Measurements from ENCODE around the gene MIS18BP1. TPM values are rescaled to one million over a fixed set of nuclear protein-coding genes. Genes with fewer than 3 reads are reported as not detected.

Gene MIS18BP1
- total and polyA plus RNA-seq, 4 donors: 19.4 to 36.9 (median 22.0) TPM

GRCh38 chr14:45212231-45212630, 40.8 kb downstream of the MIS18BP1 start:
- WGBS (ENCODE audit: insufficient coverage): no CpG with 5 or more reads among the region's 3 CpGs
- no peaks in the 10 kb centered on the region for H3K4me1 ChIP-seq (ENCODE audit: control insufficient read depth, insufficient read depth, low read length)
- H3K27ac ChIP-seq (ENCODE audit: low read depth, low read length): no peak overlapping the region
- no peak for DNase-seq (ENCODE audit: low read depth in 4 of 6, low spot score in 6 of 6)
- no peaks in the 10 kb centered on the region for H3K27me3 ChIP-seq (ENCODE audit: control insufficient read depth, insufficient read depth, low read length)
- peaks cover 6% of the 10 kb centered on the region for H3K36me3 ChIP-seq (ENCODE audit: control insufficient read depth, insufficient read depth, low read length)
- no peaks in the 10 kb centered on the region for H3K9me3 ChIP-seq (ENCODE audit: control insufficient read depth, insufficient read depth, low read length)
- no peak overlapping the region for H3K4me3 ChIP-seq (ENCODE audit: low read depth, low read length)

- H3K9me3 ChIP-seq (ENCODE audit: control insufficient read depth, insufficient read depth, low read length): no peaks in the 10 kb centered on the region
- no peak for DNase-seq (ENCODE audit: low read depth in 4 of 6, low spot score in 6 of 6)
- no peak overlapping the region for H3K4me3 ChIP-seq (ENCODE audit: low read depth, low read length)
- no peak overlapping the region for H3K27ac ChIP-seq (ENCODE audit: low read depth, low read length)
- peaks cover 4% of the 10 kb centered on the region for H3K36me3 ChIP-seq (ENCODE audit: control insufficient read depth, insufficient read depth, low read length)
- no peaks in the 10 kb centered on the region for H3K27me3 ChIP-seq (ENCODE audit: control insufficient read depth, insufficient read depth, low read length)
- WGBS (ENCODE audit: insufficient coverage): 100% methylated on average over 1 of the region's 1 CpG
- H3K4me1 ChIP-seq (ENCODE audit: control insufficient read depth, insufficient read depth, low read length): no peaks in the 10 kb centered on the region
Measured at GRCh38 chr14:45211295-45211694, 41.7 kb downstream of the MIS18BP1 start.

GRCh38 chr14:45210159-45210558, 42.8 kb downstream of the MIS18BP1 start:
- H3K27me3 ChIP-seq (ENCODE audit: control insufficient read depth, insufficient read depth, low read length): no peaks in the 10 kb centered on the region
- no peak overlapping the region for H3K27ac ChIP-seq (ENCODE audit: low read depth, low read length)
- H3K4me3 ChIP-seq (ENCODE audit: low read depth, low read length): no peak overlapping the region
- H3K4me1 ChIP-seq (ENCODE audit: control insufficient read depth, insufficient read depth, low read length): no peaks in the 10 kb centered on the region
- no peak for DNase-seq (ENCODE audit: low read depth in 4 of 6, low spot score in 6 of 6)
- no peaks in the 10 kb centered on the region for H3K36me3 ChIP-seq (ENCODE audit: control insufficient read depth, insufficient read depth, low read length)
- H3K9me3 ChIP-seq (ENCODE audit: control insufficient read depth, insufficient read depth, low read length): no peaks in the 10 kb centered on the region
- WGBS (ENCODE audit: insufficient coverage): no CpG with 5 or more reads among the region's 1 CpG

GRCh38 chr14:45204241-45204640, 48.8 kb downstream of the MIS18BP1 start:
- Histone ChIP-seq H3K4me3 (ENCODE audit: low read depth, low read length) (no peak overlapping the region), H3K4me1 (ENCODE audit: control insufficient read depth, insufficient read depth, low read length) (no peaks in the 10 kb centered on the region), H3K27ac (ENCODE audit: low read depth, low read length) (no peak overlapping the region), H3K36me3 (ENCODE audit: control insufficient read depth, insufficient read depth, low read length) (peaks cover 3% of the 10 kb centered on the region), H3K9me3 (ENCODE audit: control insufficient read depth, insufficient read depth, low read length) (no peaks in the 10 kb centered on the region), H3K27me3 (ENCODE audit: control insufficient read depth, insufficient read depth, low read length) (no peaks in the 10 kb centered on the region)
- DNase-seq (ENCODE audit: low read depth in 4 of 6, low spot score in 6 of 6): no peak

GRCh38 chr14:45201905-45202304, 51.1 kb downstream of the MIS18BP1 start:
- Histone ChIP-seq H3K27ac (ENCODE audit: low read depth, low read length) (no peak overlapping the region), H3K27me3 (ENCODE audit: control insufficient read depth, insufficient read depth, low read length) (no peaks in the 10 kb centered on the region), H3K4me1 (ENCODE audit: control insufficient read depth, insufficient read depth, low read length) (no peaks in the 10 kb centered on the region), H3K4me3 (ENCODE audit: low read depth, low read length) (no peak overlapping the region), H3K36me3 (ENCODE audit: control insufficient read depth, insufficient read depth, low read length) (peaks cover 3% of the 10 kb centered on the region), H3K9me3 (ENCODE audit: control insufficient read depth, insufficient read depth, low read length) (no peaks in the 10 kb centered on the region)
- peak in 2 of 6 donors; percentile 10 to 11 for DNase-seq (ENCODE audit: low read depth in 4 of 6, low spot score in 6 of 6)
- WGBS (ENCODE audit: insufficient coverage): no CpG with 5 or more reads among the region's 1 CpG

- Histone ChIP-seq H3K36me3 (ENCODE audit: control insufficient read depth, insufficient read depth, low read length) (peaks cover 3% of the 10 kb centered on the region), H3K4me3 (ENCODE audit: low read depth, low read length) (no peak overlapping the region), H3K9me3 (ENCODE audit: control insufficient read depth, insufficient read depth, low read length) (no peaks in the 10 kb centered on the region), H3K4me1 (ENCODE audit: control insufficient read depth, insufficient read depth, low read length) (no peaks in the 10 kb centered on the region), H3K27ac (ENCODE audit: low read depth, low read length) (no peak overlapping the region), H3K27me3 (ENCODE audit: control insufficient read depth, insufficient read depth, low read length) (no peaks in the 10 kb centered on the region)
- WGBS (ENCODE audit: insufficient coverage): no CpG with 5 or more reads among the region's 1 CpG
- DNase-seq (ENCODE audit: low read depth in 4 of 6, low spot score in 6 of 6): no peak
Measured at GRCh38 chr14:45199230-45199629, 53.8 kb downstream of the MIS18BP1 start.

GRCh38 chr14:45198551-45198950, 54.5 kb downstream of the MIS18BP1 start:
- 52% methylated on average over 3 of the region's 3 CpGs for WGBS (ENCODE audit: insufficient coverage)
- DNase-seq (ENCODE audit: low read depth in 4 of 6, low spot score in 6 of 6): peak in 1 of 6 donors; percentile 6
- no peak overlapping the region for H3K27ac ChIP-seq (ENCODE audit: low read depth, low read length)

GRCh38 chr14:45194964-45195363, 58.0 kb downstream of the MIS18BP1 start:
- WGBS (ENCODE audit: insufficient coverage): no CpG with 5 or more reads among the region's 4 CpGs
- no peaks in the 10 kb centered on the region for H3K27me3 ChIP-seq (ENCODE audit: control insufficient read depth, insufficient read depth, low read length)
- H3K9me3 ChIP-seq (ENCODE audit: control insufficient read depth, insufficient read depth, low read length): no peaks in the 10 kb centered on the region
- no peak overlapping the region for H3K4me3 ChIP-seq (ENCODE audit: low read depth, low read length)
- H3K36me3 ChIP-seq (ENCODE audit: control insufficient read depth, insufficient read depth, low read length): no peaks in the 10 kb centered on the region
- no peaks in the 10 kb centered on the region for H3K4me1 ChIP-seq (ENCODE audit: control insufficient read depth, insufficient read depth, low read length)
- DNase-seq (ENCODE audit: low read depth in 4 of 6, low spot score in 6 of 6): no peak
- H3K27ac ChIP-seq (ENCODE audit: low read depth, low read length): no peak overlapping the region

More at GRCh38 chr14:45198551-45198950, 54.5 kb downstream of the MIS18BP1 start:
- no peaks in the 10 kb centered on the region for H3K9me3 ChIP-seq (ENCODE audit: control insufficient read depth, insufficient read depth, low read length)
- H3K36me3 ChIP-seq (ENCODE audit: control insufficient read depth, insufficient read depth, low read length): peaks cover 3% of the 10 kb centered on the region
- no peak overlapping the region for H3K4me3 ChIP-seq (ENCODE audit: low read depth, low read length)
- H3K27me3 ChIP-seq (ENCODE audit: control insufficient read depth, insufficient read depth, low read length): no peaks in the 10 kb centered on the region
- H3K4me1 ChIP-seq (ENCODE audit: control insufficient read depth, insufficient read depth, low read length): no peaks in the 10 kb centered on the region

GRCh38 chr14:45185100-45185814, 67.7 kb downstream of the MIS18BP1 start:
- no CpG with 5 or more reads among the region's 2 CpGs for WGBS (ENCODE audit: insufficient coverage)
- Histone ChIP-seq H3K4me3 (ENCODE audit: low read depth, low read length) (no peak overlapping the region), H3K4me1 (ENCODE audit: control insufficient read depth, insufficient read depth, low read length) (no peaks in the 10 kb centered on the region), H3K9me3 (ENCODE audit: control insufficient read depth, insufficient read depth, low read length) (no peaks in the 10 kb centered on the region), H3K27me3 (ENCODE audit: control insufficient read depth, insufficient read depth, low read length) (no peaks in the 10 kb centered on the region), H3K27ac (ENCODE audit: low read depth, low read length) (no peak overlapping the region), H3K36me3 (ENCODE audit: control insufficient read depth, insufficient read depth, low read length) (peaks cover 4% of the 10 kb centered on the region)
- no peak for DNase-seq (ENCODE audit: low read depth in 4 of 6, low spot score in 6 of 6)

GRCh38 chr14:45181806-45182205, 71.2 kb downstream of the MIS18BP1 start:
- no peak overlapping the region for H3K27ac ChIP-seq (ENCODE audit: low read depth, low read length)
- no CpG with 5 or more reads among the region's 3 CpGs for WGBS (ENCODE audit: insufficient coverage)
- no peak for DNase-seq (ENCODE audit: low read depth in 4 of 6, low spot score in 6 of 6)
- no peaks in the 10 kb centered on the region for H3K36me3 ChIP-seq (ENCODE audit: control insufficient read depth, insufficient read depth, low read length)
- H3K9me3 ChIP-seq (ENCODE audit: control insufficient read depth, insufficient read depth, low read length): no peaks in the 10 kb centered on the region
- H3K4me1 ChIP-seq (ENCODE audit: control insufficient read depth, insufficient read depth, low read length): no peaks in the 10 kb centered on the region
- H3K27me3 ChIP-seq (ENCODE audit: control insufficient read depth, insufficient read depth, low read length): no peaks in the 10 kb centered on the region
- H3K4me3 ChIP-seq (ENCODE audit: low read depth, low read length): no peak overlapping the region
